GM12878 (cell line): ENCODE measurements around the gene CCM2. TPM values are rescaled to one million over a fixed set of nuclear protein-coding genes. Genes with fewer than 3 reads are reported as not detected.

Source experiments
- ATAC-seq: fragments of 200-7000 bp; cut with Tn5 transposase; 3 replicates; pipeline ENCODE4 v1.9.1; 2020; ENCODE audit warnings: mild to moderate bottlenecking, moderate library complexity
- BruUV-seq: library from RNA; stranded (reverse); fragments of 400-500 nt; replicated peaks from 2 replicates; lab custom pipeline; 2021; lab: Mats Ljungman, UMichigan
- CTCF ChIA-PET: fragments of 300-600 bp; sonication (Branson Sonifier 250); formaldehyde crosslinking; extraction: SDS; loops from one replicate; lab custom pipeline; 2021; ENCODE audit warnings: inconsistent platforms; lab: Yijun Ruan, JAX
- POLR2A ChIA-PET: fragments of 350-600 bp; formaldehyde crosslinking; extraction: SDS; loops from one replicate; lab custom pipeline; 2021; ENCODE audit warnings: inconsistent platforms; lab: Charles Lee
- RAD21 ChIA-PET: fragments of 300-600 bp; sonication (Branson Sonifier 250); formaldehyde crosslinking; loops from one replicate; lab custom pipeline; 2023; ENCODE audit warnings: antibody characterized with exemption; ENCODE audit not compliant: unreplicated experiment; lab: Charles Lee
- SMC1A ChIA-PET: fragments of 300-600 bp; sonication (Branson Sonifier 250); formaldehyde crosslinking; loops from one replicate; lab custom pipeline; 2023; ENCODE audit not compliant: unreplicated experiment, uncharacterized antibody; lab: Charles Lee
- DNase-seq: peaks from one replicate; pipeline ENCODE4 v3.0.0-alpha.2; 2011; ENCODE audit warnings: low read depth, low spot score
- FAIRE-seq: peaks from 3 replicates; lab custom pipeline; 2011; peaks lifted over from hg19 to GRCh38; lab: Jason Lieb, UNC
- H2AFZ ChIP-seq: 2 replicates; pipeline ENCODE4 v1.6.0; 2011; ENCODE audit warnings: low read depth, low read length, control low read depth; ENCODE audit not compliant: control insufficient read depth
- H3K27ac ChIP-seq: 2 replicates; pipeline ENCODE4 v1.5.1; 2011; ENCODE audit warnings: control low read depth; ENCODE audit not compliant: control insufficient read depth, insufficient read depth
- H3K27me3 ChIP-seq, 2 experiments: replicated peaks in 1 of 2; 2 replicates each; pipeline versions ENCODE4 v1.6.0 to v1.6.1; 2011; ENCODE audit warnings: low read length in 1 of 2; ENCODE audit not compliant: control insufficient read depth in 2 of 2, insufficient read depth in 2 of 2
- H3K36me3 ChIP-seq, 2 experiments: 2 replicates each; pipeline ENCODE4 v1.5.1; 2011; ENCODE audit warnings: low read length in 1 of 2; ENCODE audit not compliant: control insufficient read depth in 2 of 2, insufficient read depth in 2 of 2
- H3K4me1 ChIP-seq: 2 replicates; pipeline ENCODE4 v1.6.1; 2011; ENCODE audit warnings: mild to moderate bottlenecking, low read length, moderate library complexity, mixed read lengths; ENCODE audit not compliant: control insufficient read depth, insufficient read depth
- H3K4me2 ChIP-seq: 2 replicates; pipeline ENCODE4 v1.6.0; 2011; ENCODE audit warnings: control low read depth; ENCODE audit not compliant: control insufficient read depth, insufficient read depth
- H3K4me3 ChIP-seq: fragments of 200-600 bp; sonication (generic); 2 replicates; pipeline ENCODE4 v1.5.1; 2016
- H3K79me2 ChIP-seq: 2 replicates; pipeline ENCODE4 v1.6.0; 2011; ENCODE audit warnings: low read length; ENCODE audit not compliant: control insufficient read depth, insufficient read depth
- H3K9ac ChIP-seq: 2 replicates; pipeline ENCODE4 v1.8.0; 2011; ENCODE audit warnings: low read length, control low read depth, mixed read lengths; ENCODE audit not compliant: control insufficient read depth, insufficient read depth
- H3K9me3 ChIP-seq: replicated peaks from 3 replicates; pipeline ENCODE4 v1.5.1; 2011; ENCODE audit warnings: mild to moderate bottlenecking, low read length; ENCODE audit not compliant: control insufficient read depth, insufficient read depth
- H4K20me1 ChIP-seq: 2 replicates; pipeline ENCODE4 v1.6.0; 2011; ENCODE audit not compliant: control insufficient read depth, insufficient read depth
- BHLHE40 ChIP-seq, 2 experiments: fragments of 450-650 bp in 1 of 2; IDR thresholded peaks; 2 replicates each; pipeline ENCODE4 v1.6.1; 2011 to 2017; ENCODE audit warnings: low read depth in 2 of 2, borderline replicate concordance in 1 of 2, improper control_type of control experiment in 1 of 2, low read length in 1 of 2, mild to moderate bottlenecking in 1 of 2
- IRF4 ChIP-seq: IDR thresholded peaks from 2 replicates; pipeline ENCODE4 v1.6.1; 2011; ENCODE audit warnings: low read depth, low read length
- MEF2B ChIP-seq: fragments of 450-650 bp; IDR thresholded peaks from 2 replicates; pipeline ENCODE4 v1.6.1; 2018; ENCODE audit warnings: mild to moderate bottlenecking, moderate library complexity; ENCODE audit not compliant: partially characterized antibody, poor library complexity, severe bottlenecking
- MYC ChIP-seq: IDR thresholded peaks from 2 replicates; pipeline ENCODE4 v1.6.1; 2011; ENCODE audit warnings: mild to moderate bottlenecking, low read length, moderate library complexity, inconsistent platforms; ENCODE audit not compliant: insufficient read depth, insufficient replicate concordance, insufficient read length, severe bottlenecking
- NFXL1 ChIP-seq: fragments of 450-650 bp; IDR thresholded peaks from 2 replicates; pipeline ENCODE4 v1.6.1; 2017; ENCODE audit warnings: antibody characterized with exemption, mild to moderate bottlenecking, borderline replicate concordance
- RELA ChIP-seq: fragments of 450-650 bp; IDR thresholded peaks from 2 replicates; pipeline ENCODE4 v1.8.0; 2014; ENCODE audit warnings: borderline replicate concordance; ENCODE audit not compliant: partially characterized antibody
- SUZ12 ChIP-seq: fragments of 200-600 bp; sonication (generic); IDR thresholded peaks from one replicate; pipeline ENCODE4 v1.6.1; 2018; ENCODE audit warnings: antibody characterized with exemption, mild to moderate bottlenecking; ENCODE audit not compliant: unreplicated experiment
- WGBS: methylation state at CpG from one replicate; pipeline ENCODE4 v1.1.6; 2016; ENCODE audit warnings: low lambda C conversion rate; ENCODE audit not compliant: insufficient replicate concordance, insufficient coverage; ENCODE audit errors: missing lambda C conversion rate; 5-methylcytosine and 5-hydroxymethylcytosine counted together
- in situ Hi-C: fragments of 300-500 bp; cut with MboI; formaldehyde crosslinking; loops from 9 replicates; pipeline ENCODE4 v1.14.3; 2018; ENCODE audit warnings: mixed read lengths
- intact Hi-C: fragments of 100-400 bp; cut with micrococcal nuclease; formaldehyde crosslinking; loops from one replicate; pipeline ENCODE4 v1.14.2; 2022; ENCODE audit not compliant: unreplicated experiment
- polyA plus RNA-seq, 11 experiments: library from polyadenylated mRNA; depleted of rRNA in 4 of 11; unstranded in 6 of 11; stranded (reverse) in 5 of 11; fragments of >200 nt; fragmentation: Nextera tagmentation in 4 of 11; fragmentation: Illumina TruSeq in 1 of 11; extraction: Ambion mirVana in 4 of 11; extraction: Trizol in 1 of 11; gene quantifications; 1 replicate in 1 of 11; 2 replicates in 10 of 11; pipeline versions ENCODE4 v1.2.1 to v1.2.3, GENCODE V29; 2011 to 2016; ENCODE audit warnings: inconsistent platforms in 2 of 11, missing spikeins in 2 of 11, low read depth in 1 of 11
- total RNA-seq, 4 experiments: library from RNA; depleted of rRNA in 3 of 4; stranded (reverse); fragments of >200 nt in 3 of 4; fragmentation: Illumina TruSeq in 1 of 4; extraction: Trizol in 1 of 4; gene quantifications; 2 replicates each; pipeline versions ENCODE4 v1.2.1 to v1.2.3, GENCODE V29; 2013 to 2021
- TF ChIP-seq, protein P1 (sequence below): fragments of 450-650 bp; IDR thresholded peaks from 2 replicates; pipeline ENCODE4 v1.6.1; 2016; ENCODE audit warnings: mild to moderate bottlenecking
- TF ChIP-seq, protein P2 (sequence below): fragments of 450-650 bp; IDR thresholded peaks from 2 replicates; pipeline ENCODE4 v1.6.1; 2017; ENCODE audit warnings: mild to moderate bottlenecking
- TF ChIP-seq, protein P3 (sequence below): fragments of 450-650 bp; IDR thresholded peaks from 2 replicates; pipeline ENCODE4 v1.6.1; 2017; ENCODE audit warnings: mild to moderate bottlenecking, moderate library complexity

CCM2 gene
- total and polyA plus RNA-seq, 10 of the 15 experiments (the other 5 are each of a cell fraction or from before 2014, with no cell fraction given): 1.00 to 82.3 (median 48.7) TPM

DNA sequence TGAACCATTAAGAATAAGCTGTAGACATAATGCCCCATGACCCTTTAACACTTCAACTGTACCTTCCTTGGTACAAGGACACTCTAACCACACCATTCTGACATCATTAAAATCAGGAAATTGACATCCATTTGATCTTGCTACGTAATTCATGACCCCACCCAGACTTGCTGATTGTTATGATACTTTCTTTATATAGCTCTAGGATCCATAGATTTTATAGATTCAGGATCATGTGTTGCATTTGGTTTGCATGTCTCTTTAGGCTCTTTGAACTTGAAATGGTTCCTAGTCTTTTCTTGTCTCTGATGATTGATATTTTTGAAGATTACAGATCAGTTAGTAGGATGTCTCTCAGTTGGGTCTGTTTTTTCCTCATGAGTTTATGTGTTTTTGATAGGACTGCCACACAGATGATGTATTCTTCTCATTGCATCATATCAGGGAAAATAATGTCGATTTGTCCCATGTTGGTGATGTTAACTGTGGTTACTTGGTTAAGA is 13.5 kb downstream of the CCM2 start:
- TF ChIP-seq NFXL1: no peak
- TF ChIP-seq, protein P1, sequence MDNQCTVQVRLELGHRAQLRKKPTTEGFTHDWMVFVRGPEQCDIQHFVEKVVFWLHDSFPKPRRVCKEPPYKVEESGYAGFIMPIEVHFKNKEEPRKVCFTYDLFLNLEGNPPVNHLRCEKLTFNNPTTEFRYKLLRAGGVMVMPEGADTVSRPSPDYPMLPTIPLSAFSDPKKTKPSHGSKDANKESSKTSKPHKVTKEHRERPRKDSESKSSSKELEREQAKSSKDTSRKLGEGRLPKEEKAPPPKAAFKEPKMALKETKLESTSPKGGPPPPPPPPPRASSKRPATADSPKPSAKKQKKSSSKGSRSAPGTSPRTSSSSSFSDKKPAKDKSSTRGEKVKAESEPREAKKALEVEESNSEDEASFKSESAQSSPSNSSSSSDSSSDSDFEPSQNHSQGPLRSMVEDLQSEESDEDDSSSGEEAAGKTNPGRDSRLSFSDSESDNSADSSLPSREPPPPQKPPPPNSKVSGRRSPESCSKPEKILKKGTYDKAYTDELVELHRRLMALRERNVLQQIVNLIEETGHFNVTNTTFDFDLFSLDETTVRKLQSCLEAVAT: no peak
- no peak for TF ChIP-seq RELA
- TF ChIP-seq IRF4: no peak
- TF ChIP-seq MYC: no peak
- TF ChIP-seq, protein P2, sequence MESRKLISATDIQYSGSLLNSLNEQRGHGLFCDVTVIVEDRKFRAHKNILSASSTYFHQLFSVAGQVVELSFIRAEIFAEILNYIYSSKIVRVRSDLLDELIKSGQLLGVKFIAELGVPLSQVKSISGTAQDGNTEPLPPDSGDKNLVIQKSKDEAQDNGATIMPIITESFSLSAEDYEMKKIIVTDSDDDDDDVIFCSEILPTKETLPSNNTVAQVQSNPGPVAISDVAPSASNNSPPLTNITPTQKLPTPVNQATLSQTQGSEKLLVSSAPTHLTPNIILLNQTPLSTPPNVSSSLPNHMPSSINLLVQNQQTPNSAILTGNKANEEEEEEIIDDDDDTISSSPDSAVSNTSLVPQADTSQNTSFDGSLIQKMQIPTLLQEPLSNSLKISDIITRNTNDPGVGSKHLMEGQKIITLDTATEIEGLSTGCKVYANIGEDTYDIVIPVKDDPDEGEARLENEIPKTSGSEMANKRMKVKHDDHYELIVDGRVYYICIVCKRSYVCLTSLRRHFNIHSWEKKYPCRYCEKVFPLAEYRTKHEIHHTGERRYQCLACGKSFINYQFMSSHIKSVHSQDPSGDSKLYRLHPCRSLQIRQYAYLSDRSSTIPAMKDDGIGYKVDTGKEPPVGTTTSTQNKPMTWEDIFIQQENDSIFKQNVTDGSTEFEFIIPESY: no peak
- TF ChIP-seq, protein P3, sequence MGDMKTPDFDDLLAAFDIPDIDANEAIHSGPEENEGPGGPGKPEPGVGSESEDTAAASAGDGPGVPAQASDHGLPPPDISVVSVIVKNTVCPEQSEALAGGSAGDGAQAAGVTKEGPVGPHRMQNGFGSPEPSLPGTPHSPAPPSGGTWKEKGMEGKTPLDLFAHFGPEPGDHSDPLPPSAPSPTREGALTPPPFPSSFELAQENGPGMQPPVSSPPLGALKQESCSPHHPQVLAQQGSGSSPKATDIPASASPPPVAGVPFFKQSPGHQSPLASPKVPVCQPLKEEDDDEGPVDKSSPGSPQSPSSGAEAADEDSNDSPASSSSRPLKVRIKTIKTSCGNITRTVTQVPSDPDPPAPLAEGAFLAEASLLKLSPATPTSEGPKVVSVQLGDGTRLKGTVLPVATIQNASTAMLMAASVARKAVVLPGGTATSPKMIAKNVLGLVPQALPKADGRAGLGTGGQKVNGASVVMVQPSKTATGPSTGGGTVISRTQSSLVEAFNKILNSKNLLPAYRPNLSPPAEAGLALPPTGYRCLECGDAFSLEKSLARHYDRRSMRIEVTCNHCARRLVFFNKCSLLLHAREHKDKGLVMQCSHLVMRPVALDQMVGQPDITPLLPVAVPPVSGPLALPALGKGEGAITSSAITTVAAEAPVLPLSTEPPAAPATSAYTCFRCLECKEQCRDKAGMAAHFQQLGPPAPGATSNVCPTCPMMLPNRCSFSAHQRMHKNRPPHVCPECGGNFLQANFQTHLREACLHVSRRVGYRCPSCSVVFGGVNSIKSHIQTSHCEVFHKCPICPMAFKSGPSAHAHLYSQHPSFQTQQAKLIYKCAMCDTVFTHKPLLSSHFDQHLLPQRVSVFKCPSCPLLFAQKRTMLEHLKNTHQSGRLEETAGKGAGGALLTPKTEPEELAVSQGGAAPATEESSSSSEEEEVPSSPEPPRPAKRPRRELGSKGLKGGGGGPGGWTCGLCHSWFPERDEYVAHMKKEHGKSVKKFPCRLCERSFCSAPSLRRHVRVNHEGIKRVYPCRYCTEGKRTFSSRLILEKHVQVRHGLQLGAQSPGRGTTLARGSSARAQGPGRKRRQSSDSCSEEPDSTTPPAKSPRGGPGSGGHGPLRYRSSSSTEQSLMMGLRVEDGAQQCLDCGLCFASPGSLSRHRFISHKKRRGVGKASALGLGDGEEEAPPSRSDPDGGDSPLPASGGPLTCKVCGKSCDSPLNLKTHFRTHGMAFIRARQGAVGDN: no peak
- no peak for TF ChIP-seq SUZ12
- TF ChIP-seq BHLHE40 (IDR thresholded peaks at IDR 0.05; ENCODE audit: borderline replicate concordance in 1 of 2, low read depth in 2 of 2, low read length in 1 of 2): no peak
- TF ChIP-seq MEF2B: no peak
- no peak for ATAC-seq
- Histone ChIP-seq H2AFZ (no peak overlapping the region), H3K4me3 (no peak overlapping the region), H3K9me3 (no peaks in the 10 kb centered on the region; the same call in 2 of the 3 replicates), H3K79me2 (peaks cover 12% of the 10 kb centered on the region), H3K27ac (no peak overlapping the region), H4K20me1 (no peaks in the 10 kb centered on the region; the same call in 1 of the 2 replicates), H3K36me3 (peaks cover 0 to 8% of the 10 kb centered on the region in 2 experiments; a peak in 2 of 4 replicates), H3K27me3 (no peaks in the 10 kb centered on the region), H3K4me2 (no peak overlapping the region), H3K9ac (no peak overlapping the region), H3K4me1 (peaks cover 2% of the 10 kb centered on the region)
- CTCF ChIA-PET: interaction anchor here (0.8 to 1.0 kb wide), 2 partner anchors 11 to 122 kb away, joined by 3 to 4 read pairs; no protein-coding TSS in a partner anchor
- no TSS peak for BruUV-seq
- RAD21 ChIA-PET: interaction anchor here (2.5 kb wide), 1 partner anchor 12 kb away, joined by 10 read pairs; the partner anchor contains the start of gene CCM2
- POLR2A ChIA-PET: interaction anchor here (0.6 to 1.0 kb wide), 2 partner anchors 13 to 58 kb away, joined by 3 read pairs; no protein-coding TSS in a partner anchor
- in situ Hi-C loops (no loop called here), intact Hi-C loops (no loop called here)
- SMC1A ChIA-PET: interaction anchor here (1.2 to 2.4 kb wide), 3 partner anchors 13 to 40 kb away, joined by 4 to 15 read pairs (median 5); no protein-coding TSS in a partner anchor
- 86% methylated on average over 2 of the region's 2 CpGs for WGBS
- no peak for DNase-seq
- no peak for FAIRE-seq
